ENCODE measurements around the gene DSCAM.

The DSCAM gene

DNA sequence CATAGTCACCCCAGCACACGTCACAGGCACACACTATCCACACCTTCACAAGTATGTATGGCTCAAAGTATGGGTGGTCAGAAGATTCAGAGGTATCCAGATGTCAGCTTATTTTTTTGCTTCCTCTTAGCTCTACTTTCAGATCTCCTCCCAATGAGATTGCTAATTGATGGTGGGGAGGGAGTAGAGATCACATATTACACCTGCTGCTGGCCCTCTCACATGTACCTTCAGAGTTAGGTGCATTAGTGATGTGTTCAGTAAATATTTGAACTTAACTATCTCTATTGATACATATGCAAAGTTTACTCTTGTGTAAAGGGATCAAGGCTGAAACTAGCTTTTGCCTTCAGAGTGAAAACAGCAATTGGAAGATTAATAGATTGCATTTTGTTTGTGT, 717.1 kb downstream of the DSCAM start:
- DNase-seq (ENCODE audit: low read depth in 1 of 2, low spot score in 1 of 2): no peak
- no peak overlapping the region for H3K27ac ChIP-seq (replicated peaks)
- no peak overlapping the region for H3K4me3 ChIP-seq (replicated peaks; ENCODE audit: insufficient read depth, low read length)
- no peak for TF ChIP-seq SPI1 (IDR thresholded peaks at IDR 0.05; ENCODE audit: borderline replicate concordance, low read depth)
- TF ChIP-seq, protein P1, sequence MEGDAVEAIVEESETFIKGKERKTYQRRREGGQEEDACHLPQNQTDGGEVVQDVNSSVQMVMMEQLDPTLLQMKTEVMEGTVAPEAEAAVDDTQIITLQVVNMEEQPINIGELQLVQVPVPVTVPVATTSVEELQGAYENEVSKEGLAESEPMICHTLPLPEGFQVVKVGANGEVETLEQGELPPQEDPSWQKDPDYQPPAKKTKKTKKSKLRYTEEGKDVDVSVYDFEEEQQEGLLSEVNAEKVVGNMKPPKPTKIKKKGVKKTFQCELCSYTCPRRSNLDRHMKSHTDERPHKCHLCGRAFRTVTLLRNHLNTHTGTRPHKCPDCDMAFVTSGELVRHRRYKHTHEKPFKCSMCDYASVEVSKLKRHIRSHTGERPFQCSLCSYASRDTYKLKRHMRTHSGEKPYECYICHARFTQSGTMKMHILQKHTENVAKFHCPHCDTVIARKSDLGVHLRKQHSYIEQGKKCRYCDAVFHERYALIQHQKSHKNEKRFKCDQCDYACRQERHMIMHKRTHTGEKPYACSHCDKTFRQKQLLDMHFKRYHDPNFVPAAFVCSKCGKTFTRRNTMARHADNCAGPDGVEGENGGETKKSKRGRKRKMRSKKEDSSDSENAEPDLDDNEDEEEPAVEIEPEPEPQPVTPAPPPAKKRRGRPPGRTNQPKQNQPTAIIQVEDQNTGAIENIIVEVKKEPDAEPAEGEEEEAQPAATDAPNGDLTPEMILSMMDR (IDR thresholded peaks at IDR 0.05; ENCODE audit: insufficient read depth, low read length): no peak
- no peak for TF ChIP-seq POLR2AphosphoS5 (IDR thresholded peaks at IDR 0.05; ENCODE audit: low read depth)
- no peak for TF ChIP-seq GABPA (IDR thresholded peaks at IDR 0.05; ENCODE audit: low read depth)
- TF ChIP-seq, protein P2, sequence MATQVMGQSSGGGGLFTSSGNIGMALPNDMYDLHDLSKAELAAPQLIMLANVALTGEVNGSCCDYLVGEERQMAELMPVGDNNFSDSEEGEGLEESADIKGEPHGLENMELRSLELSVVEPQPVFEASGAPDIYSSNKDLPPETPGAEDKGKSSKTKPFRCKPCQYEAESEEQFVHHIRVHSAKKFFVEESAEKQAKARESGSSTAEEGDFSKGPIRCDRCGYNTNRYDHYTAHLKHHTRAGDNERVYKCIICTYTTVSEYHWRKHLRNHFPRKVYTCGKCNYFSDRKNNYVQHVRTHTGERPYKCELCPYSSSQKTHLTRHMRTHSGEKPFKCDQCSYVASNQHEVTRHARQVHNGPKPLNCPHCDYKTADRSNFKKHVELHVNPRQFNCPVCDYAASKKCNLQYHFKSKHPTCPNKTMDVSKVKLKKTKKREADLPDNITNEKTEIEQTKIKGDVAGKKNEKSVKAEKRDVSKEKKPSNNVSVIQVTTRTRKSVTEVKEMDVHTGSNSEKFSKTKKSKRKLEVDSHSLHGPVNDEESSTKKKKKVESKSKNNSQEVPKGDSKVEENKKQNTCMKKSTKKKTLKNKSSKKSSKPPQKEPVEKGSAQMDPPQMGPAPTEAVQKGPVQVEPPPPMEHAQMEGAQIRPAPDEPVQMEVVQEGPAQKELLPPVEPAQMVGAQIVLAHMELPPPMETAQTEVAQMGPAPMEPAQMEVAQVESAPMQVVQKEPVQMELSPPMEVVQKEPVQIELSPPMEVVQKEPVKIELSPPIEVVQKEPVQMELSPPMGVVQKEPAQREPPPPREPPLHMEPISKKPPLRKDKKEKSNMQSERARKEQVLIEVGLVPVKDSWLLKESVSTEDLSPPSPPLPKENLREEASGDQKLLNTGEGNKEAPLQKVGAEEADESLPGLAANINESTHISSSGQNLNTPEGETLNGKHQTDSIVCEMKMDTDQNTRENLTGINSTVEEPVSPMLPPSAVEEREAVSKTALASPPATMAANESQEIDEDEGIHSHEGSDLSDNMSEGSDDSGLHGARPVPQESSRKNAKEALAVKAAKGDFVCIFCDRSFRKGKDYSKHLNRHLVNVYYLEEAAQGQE (IDR thresholded peaks at IDR 0.05; ENCODE audit: insufficient replicate concordance, low read depth): no peak
- no peaks in the 10 kb centered on the region for H3K27me3 ChIP-seq (ENCODE audit: insufficient read depth, poor library complexity, severe bottlenecking)

- no peak for DNase-seq (ENCODE audit: low read depth in 1 of 2, low spot score in 1 of 2)
- TF ChIP-seq POLR2AphosphoS5 (IDR thresholded peaks at IDR 0.05; ENCODE audit: low read depth) (no peak), GABPA (IDR thresholded peaks at IDR 0.05; ENCODE audit: low read depth) (no peak)
- TF ChIP-seq, protein P2 (IDR thresholded peaks at IDR 0.05; ENCODE audit: insufficient replicate concordance, low read depth): no peak
- Histone ChIP-seq H3K4me3 (replicated peaks; ENCODE audit: insufficient read depth, low read length) (no peak overlapping the region), H3K27me3 (ENCODE audit: insufficient read depth, poor library complexity, severe bottlenecking) (no peaks in the 10 kb centered on the region), H3K27ac (replicated peaks) (no peak overlapping the region)
Measured at GRCh38 chr21:40128891-40129290, 718.1 kb downstream of the DSCAM start.

DNA sequence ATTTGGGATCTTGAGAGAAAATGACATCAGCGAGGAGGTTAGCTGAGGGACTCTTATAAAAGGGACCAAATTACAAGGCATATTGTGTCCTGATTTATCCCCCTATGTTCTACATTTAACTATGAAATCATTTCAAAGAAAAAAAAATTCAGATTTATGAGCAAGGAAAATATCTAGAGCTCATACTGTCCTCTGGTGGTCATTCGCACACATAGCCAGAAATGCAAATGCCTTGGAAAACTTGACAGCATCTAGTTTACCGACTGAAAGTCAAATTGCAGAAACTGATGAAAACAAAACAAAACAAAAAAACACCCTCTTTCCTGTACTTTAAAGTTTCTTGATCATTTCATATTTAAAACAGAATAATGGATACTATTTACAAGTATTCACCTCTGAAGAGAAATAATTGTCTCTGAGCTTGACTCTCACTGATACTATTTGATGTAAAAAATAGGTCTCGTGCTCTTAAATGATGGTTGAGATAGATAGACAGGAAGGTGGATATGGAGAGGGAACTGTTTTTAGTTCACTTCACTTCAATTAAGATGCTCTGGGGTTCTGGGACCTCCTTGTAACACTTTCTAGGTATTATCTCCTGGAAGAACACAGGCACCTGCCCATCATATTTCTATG, 725.9 kb downstream of the DSCAM start:
- TF ChIP-seq, protein P2 (IDR thresholded peaks at IDR 0.05; ENCODE audit: insufficient replicate concordance, low read depth): no peak
- TF ChIP-seq, protein P1 (IDR thresholded peaks at IDR 0.05; ENCODE audit: insufficient read depth, low read length): peak; percentile 75
- no peak for DNase-seq (ENCODE audit: low read depth in 1 of 2, low spot score in 1 of 2)
- no peak overlapping the region for H3K27ac ChIP-seq (replicated peaks)
- no peaks in the 10 kb centered on the region for H3K27me3 ChIP-seq (ENCODE audit: insufficient read depth, poor library complexity, severe bottlenecking)
- H3K4me3 ChIP-seq (replicated peaks; ENCODE audit: insufficient read depth, low read length): no peak overlapping the region
